ENCODE results near the gene ATXN3. TPM values are rescaled to one million over a fixed set of nuclear protein-coding genes. Genes with fewer than 3 reads are reported as not detected.

Gene ATXN3
- total and polyA plus RNA-seq, 4 donors, result 20.8 to 43.2 (median 30.1) TPM

- Histone ChIP-seq H3K27ac (ENCODE audit: low read depth, low read length) (no peak overlapping the region), H3K4me3 (ENCODE audit: low read depth, low read length) (no peak overlapping the region), H3K4me1 (ENCODE audit: control insufficient read depth, insufficient read depth, low read length) (no peaks in the 10 kb centered on the region), H3K9me3 (ENCODE audit: control insufficient read depth, insufficient read depth, low read length) (no peaks in the 10 kb centered on the region), H3K27me3 (ENCODE audit: control insufficient read depth, insufficient read depth, low read length) (no peaks in the 10 kb centered on the region), H3K36me3 (ENCODE audit: control insufficient read depth, insufficient read depth, low read length) (peaks cover 28% of the 10 kb centered on the region)
- DNase-seq (ENCODE audit: low read depth in 4 of 6, low spot score in 6 of 6), result no peak
Observed at GRCh38 chr14:92014040-92014439, 92.3 kb downstream of the ATXN3 start.

GRCh38 chr14:92012121-92012748 lies 94.1 kb downstream of the ATXN3 start:
- WGBS (ENCODE audit: insufficient coverage), result 100% methylated on average over 1 of the region's 4 CpGs
- no peak overlapping the region for H3K27ac ChIP-seq (ENCODE audit: low read depth, low read length)
- DNase-seq (ENCODE audit: low read depth in 4 of 6, low spot score in 6 of 6), result no peak

GRCh38 chr14:92010644-92011043 lies 95.7 kb downstream of the ATXN3 start:
- DNase-seq (ENCODE audit: low read depth in 4 of 6, low spot score in 6 of 6), result no peak
- Histone ChIP-seq H3K9me3 (ENCODE audit: control insufficient read depth, insufficient read depth, low read length) (no peaks in the 10 kb centered on the region), H3K36me3 (ENCODE audit: control insufficient read depth, insufficient read depth, low read length) (peaks cover 30% of the 10 kb centered on the region), H3K4me3 (ENCODE audit: low read depth, low read length) (no peak overlapping the region), H3K4me1 (ENCODE audit: control insufficient read depth, insufficient read depth, low read length) (no peaks in the 10 kb centered on the region), H3K27ac (ENCODE audit: low read depth, low read length) (no peak overlapping the region), H3K27me3 (ENCODE audit: control insufficient read depth, insufficient read depth, low read length) (no peaks in the 10 kb centered on the region)
- 95% methylated on average over 1 of the region's 3 CpGs for WGBS (ENCODE audit: insufficient coverage)

More at GRCh38 chr14:92012121-92012748, 94.1 kb downstream of the ATXN3 start:
- peaks cover 31% of the 10 kb centered on the region for H3K36me3 ChIP-seq (ENCODE audit: control insufficient read depth, insufficient read depth, low read length)
- H3K4me1 ChIP-seq (ENCODE audit: control insufficient read depth, insufficient read depth, low read length), result no peaks in the 10 kb centered on the region
- H3K4me3 ChIP-seq (ENCODE audit: low read depth, low read length), result no peak overlapping the region
- H3K9me3 ChIP-seq (ENCODE audit: control insufficient read depth, insufficient read depth, low read length), result no peaks in the 10 kb centered on the region
- H3K27me3 ChIP-seq (ENCODE audit: control insufficient read depth, insufficient read depth, low read length), result no peaks in the 10 kb centered on the region

- Histone ChIP-seq H3K9me3 (ENCODE audit: control insufficient read depth, insufficient read depth, low read length) (no peaks in the 10 kb centered on the region), H3K36me3 (ENCODE audit: control insufficient read depth, insufficient read depth, low read length) (peaks cover 21% of the 10 kb centered on the region), H3K4me1 (ENCODE audit: control insufficient read depth, insufficient read depth, low read length) (no peaks in the 10 kb centered on the region), H3K4me3 (ENCODE audit: low read depth, low read length) (no peak overlapping the region), H3K27ac (ENCODE audit: low read depth, low read length) (no peak overlapping the region), H3K27me3 (ENCODE audit: control insufficient read depth, insufficient read depth, low read length) (no peaks in the 10 kb centered on the region)
- no peak for DNase-seq (ENCODE audit: low read depth in 4 of 6, low spot score in 6 of 6)
- WGBS (ENCODE audit: insufficient coverage), result no CpG with 5 or more reads among the region's 1 CpG
Observed at GRCh38 chr14:92009604-92010003, 96.8 kb downstream of the ATXN3 start.

Other genes with a start within 250 kb of the ATXN3 start
- 10 to 100 TPM; 10.7 to 17.1 TPM for gene TC2N, start 239.0 kb downstream of the ATXN3 start, total RNA-seq
- gene TC2N, start 239.0 kb downstream of the ATXN3 start, polyA plus RNA-seq (ENCODE audit: insufficient read length in 2 of 2), result 1 to 10 TPM; 5.4 to 9.2 TPM
- gene FBLN5, start 158.9 kb downstream of the ATXN3 start, total RNA-seq, result 10 to 100 TPM; 33.0 to 37.2 TPM
- gene FBLN5, start 158.9 kb downstream of the ATXN3 start, polyA plus RNA-seq (ENCODE audit: insufficient read length in 2 of 2), result 10 to 100 TPM; 39.9 to 44.6 TPM
- 10 to 100 TPM; 42.2 to 58.0 TPM for gene TRIP11, start 66.5 kb downstream of the ATXN3 start, total RNA-seq
- 10 to 100 TPM; 14.2 to 17.1 TPM for gene TRIP11, start 66.5 kb downstream of the ATXN3 start, polyA plus RNA-seq (ENCODE audit: insufficient read length in 2 of 2)
- gene NDUFB1, start 15.1 kb upstream of the ATXN3 start, total RNA-seq, result 100 to 1,000 TPM; 148 to 391 TPM
- 100 to 1,000 TPM; 210 to 226 TPM for gene NDUFB1, start 15.1 kb upstream of the ATXN3 start, polyA plus RNA-seq (ENCODE audit: insufficient read length in 2 of 2)
- 10 to 100 TPM; 28.9 to 56.8 TPM for gene CPSF2, start 15.4 kb upstream of the ATXN3 start, total RNA-seq
- gene CPSF2, start 15.4 kb upstream of the ATXN3 start, polyA plus RNA-seq (ENCODE audit: insufficient read length in 2 of 2), result 10 to 100 TPM; 39.3 to 57.5 TPM
- gene SLC24A4, start 216.6 kb upstream of the ATXN3 start, total RNA-seq, result 1 to 10 TPM; 5.8 to 7.4 TPM
- gene SLC24A4, start 216.6 kb upstream of the ATXN3 start, polyA plus RNA-seq (ENCODE audit: insufficient read length in 2 of 2), result 10 to 100 TPM in 1 of 2 donors, 1 to 10 TPM in 1; 6.4 to 11.8 TPM